SU-DHL-6 (cell line): Measurements from ENCODE around the gene RGMB.

Experiments
- EZH2phosphoT487 ChIP-seq: fragments of 200-600 bp; sonication (generic), shearing (Covaris generic); conservative IDR thresholded peaks from 2 replicates; pipeline ENCODE4 v1.6.1; 2018; ENCODE audit warnings: mild to moderate bottlenecking, antibody characterized with exemption, low read length, moderate library complexity, mixed read lengths
- TF ChIP-seq, protein P1 (sequence below): fragments of 200-600 bp; sonication (generic); IDR thresholded peaks from one replicate; pipeline ENCODE4 v1.5.1; 2017; ENCODE audit warnings: antibody characterized with exemption, mild to moderate bottlenecking, low read length, moderate library complexity; ENCODE audit not compliant: insufficient read depth, poor library complexity, severe bottlenecking

DNA sequence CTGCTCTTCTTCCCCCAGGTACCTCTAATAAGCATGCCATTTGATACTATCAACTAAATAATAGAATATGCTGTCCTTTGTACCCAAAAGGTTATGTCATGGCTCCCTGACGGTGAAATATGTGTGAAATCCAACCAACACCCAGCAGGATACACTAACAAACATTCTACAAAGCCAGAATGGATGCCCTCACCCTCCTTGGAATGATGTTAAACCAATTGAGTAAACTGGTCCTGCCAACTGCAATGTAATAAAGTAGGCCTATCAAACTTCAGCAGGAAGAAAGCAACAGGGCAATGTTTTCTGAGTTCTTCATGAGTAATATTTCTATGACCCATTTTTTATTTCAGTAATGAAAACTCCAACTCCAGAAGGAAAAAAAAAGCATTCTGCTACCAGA, 24.9 kb downstream of the RGMB start:
- TF ChIP-seq, protein P1, sequence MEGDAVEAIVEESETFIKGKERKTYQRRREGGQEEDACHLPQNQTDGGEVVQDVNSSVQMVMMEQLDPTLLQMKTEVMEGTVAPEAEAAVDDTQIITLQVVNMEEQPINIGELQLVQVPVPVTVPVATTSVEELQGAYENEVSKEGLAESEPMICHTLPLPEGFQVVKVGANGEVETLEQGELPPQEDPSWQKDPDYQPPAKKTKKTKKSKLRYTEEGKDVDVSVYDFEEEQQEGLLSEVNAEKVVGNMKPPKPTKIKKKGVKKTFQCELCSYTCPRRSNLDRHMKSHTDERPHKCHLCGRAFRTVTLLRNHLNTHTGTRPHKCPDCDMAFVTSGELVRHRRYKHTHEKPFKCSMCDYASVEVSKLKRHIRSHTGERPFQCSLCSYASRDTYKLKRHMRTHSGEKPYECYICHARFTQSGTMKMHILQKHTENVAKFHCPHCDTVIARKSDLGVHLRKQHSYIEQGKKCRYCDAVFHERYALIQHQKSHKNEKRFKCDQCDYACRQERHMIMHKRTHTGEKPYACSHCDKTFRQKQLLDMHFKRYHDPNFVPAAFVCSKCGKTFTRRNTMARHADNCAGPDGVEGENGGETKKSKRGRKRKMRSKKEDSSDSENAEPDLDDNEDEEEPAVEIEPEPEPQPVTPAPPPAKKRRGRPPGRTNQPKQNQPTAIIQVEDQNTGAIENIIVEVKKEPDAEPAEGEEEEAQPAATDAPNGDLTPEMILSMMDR = no peak
- no peak for TF ChIP-seq EZH2phosphoT487
